ENCODE data around the gene NPAS4. TPM values are rescaled to one million over a fixed set of nuclear protein-coding genes. Genes with fewer than 3 reads are reported as not detected.
A peak's percentile ranks its signal among the peaks of the same experiment; 100 is the strongest.

Gene NPAS4
- total RNA-seq, 4 donors from 2014 or later: 0.38 TPM; not detected in 3

GRCh38 chr11:66386171-66387069, 34.4 kb upstream of the NPAS4 start:
- intact Hi-C loops (cut with DNase I): no loop called here
- H3K36me3 ChIP-seq: no peaks in the 10 kb centered on the region
- DNase-seq: no peak
- H3K27ac ChIP-seq: peak overlapping the region in 3 of 4 donors; percentile 5 to 35 (median 21)
- WGBS, 2 donors: 4 to 9% methylated on average over 18 to 20 of the region's 20 CpGs
- H3K4me1 ChIP-seq: peaks cover 0 to 15% (median 8%) of the 10 kb centered on the region in 3 donors
- peaks cover 0 to 18% (median 0%) of the 10 kb centered on the region in 4 donors for H3K27me3 ChIP-seq
- H3K4me3 ChIP-seq: peak overlapping the region in 3 of 4 donors; percentile 19 to 58 (median 21)
- TF ChIP-seq POLR2A (IDR thresholded peaks at IDR 0.05) (no peak), CTCF (IDR thresholded peaks at IDR 0.05) (peak; percentile 85 to 98 (median 90))
- H3K9me3 ChIP-seq: no peaks in the 10 kb centered on the region

DNA sequence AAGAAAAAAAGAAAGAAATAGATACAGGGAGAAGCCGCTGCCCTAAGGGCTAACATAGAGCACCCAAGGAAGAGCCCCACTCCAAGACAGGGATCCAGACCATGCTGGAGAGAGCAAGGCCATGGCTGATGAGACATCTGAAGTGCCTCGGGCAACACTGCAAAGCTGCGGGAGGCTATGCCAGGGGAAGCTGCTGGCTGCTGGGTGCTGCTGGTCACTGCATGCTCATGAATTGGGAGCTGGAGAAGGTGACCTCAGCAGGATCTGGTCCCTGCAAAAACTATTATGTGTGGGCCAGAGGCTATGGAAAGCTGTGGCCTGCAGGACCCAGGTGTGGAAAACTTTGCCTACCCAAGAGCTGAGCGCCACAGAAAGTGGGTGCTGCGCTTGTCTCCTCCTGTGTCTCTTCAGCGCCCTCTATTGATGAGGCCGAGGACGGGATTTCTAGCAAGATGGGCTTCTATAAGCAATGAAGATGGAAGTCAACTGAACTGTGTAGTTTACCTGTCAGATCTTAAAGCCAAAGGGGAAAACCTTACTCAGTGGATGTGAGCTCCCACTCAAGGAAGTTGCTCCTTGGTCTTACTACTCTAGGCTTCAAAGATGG, 32.0 kb upstream of the NPAS4 start:
- intact Hi-C loops (cut with DNase I): no loop called here
- Histone ChIP-seq H3K27ac (no peak overlapping the region), H3K4me1 (peaks cover 0 to 15% (median 8%) of the 10 kb centered on the region in 3 donors), H3K27me3 (peaks cover 0 to 21% (median 0%) of the 10 kb centered on the region in 4 donors), H3K9me3 (no peaks in the 10 kb centered on the region), H3K36me3 (no peaks in the 10 kb centered on the region), H3K4me3 (no peak overlapping the region)
- peak; percentile 56 to 79 (median 69) for TF ChIP-seq CTCF (IDR thresholded peaks at IDR 0.05)
- TF ChIP-seq POLR2A (IDR thresholded peaks at IDR 0.05): no peak
- 21 to 23% methylated on average over 7 to 8 of the region's 8 CpGs for WGBS, 2 donors
- DNase-seq: no peak

GRCh38 chr11:66391322-66391721, 29.5 kb upstream of the NPAS4 start:
- TF ChIP-seq POLR2A (IDR thresholded peaks at IDR 0.05) (no peak), CTCF (IDR thresholded peaks at IDR 0.05) (no peak)
- Histone ChIP-seq H3K27ac (no peak overlapping the region), H3K4me3 (no peak overlapping the region), H3K36me3 (no peaks in the 10 kb centered on the region), H3K9me3 (no peaks in the 10 kb centered on the region), H3K4me1 (peaks cover 0 to 7% (median 4%) of the 10 kb centered on the region in 3 donors), H3K27me3 (peaks cover 0 to 17% (median 0%) of the 10 kb centered on the region in 4 donors)
- WGBS, 2 donors: 72 to 73% methylated on average over 6 of the region's 6 CpGs
- no peak for DNase-seq
- intact Hi-C loops (cut with DNase I): no loop called here

GRCh38 chr11:66393954-66394353, 26.9 kb upstream of the NPAS4 start:
- Histone ChIP-seq H3K36me3 (no peaks in the 10 kb centered on the region), H3K4me3 (no peak overlapping the region), H3K9me3 (no peaks in the 10 kb centered on the region), H3K4me1 (peaks cover 0 to under 1% (median 0%) of the 10 kb centered on the region in 3 donors), H3K27me3 (peaks cover 0 to 17% (median 0%) of the 10 kb centered on the region in 4 donors), H3K27ac (no peak overlapping the region)
- intact Hi-C loops (cut with DNase I): no loop called here
- DNase-seq: no peak
- TF ChIP-seq CTCF (IDR thresholded peaks at IDR 0.05) (no peak), POLR2A (IDR thresholded peaks at IDR 0.05) (no peak)
- 53 to 63% methylated on average over 3 of the region's 3 CpGs for WGBS, 2 donors

DNA sequence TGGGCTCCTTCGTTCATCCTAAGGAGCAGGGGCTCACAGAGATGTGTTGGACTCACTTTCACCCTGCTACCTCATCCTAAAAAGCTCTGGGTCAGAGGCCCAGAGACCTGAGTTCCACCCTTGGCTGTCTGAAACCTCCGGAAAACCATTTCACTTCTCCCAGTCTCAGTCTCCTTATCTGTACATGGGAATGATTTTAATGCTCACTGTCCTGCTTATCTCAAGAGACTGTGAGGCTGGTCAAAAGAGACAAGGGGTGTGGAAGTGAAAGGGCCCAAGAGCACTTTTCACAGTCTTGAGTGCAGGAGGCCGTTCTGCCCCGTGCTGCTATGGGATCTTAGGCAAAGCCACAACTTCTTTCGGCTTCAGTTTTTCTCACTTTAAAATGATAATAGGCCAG, 13.2 kb upstream of the NPAS4 start:
- no peak for DNase-seq
- H3K4me3 ChIP-seq: no peak overlapping the region
- peaks cover 6 to 15% (median 7%) of the 10 kb centered on the region in 3 donors for H3K4me1 ChIP-seq
- TF ChIP-seq POLR2A (IDR thresholded peaks at IDR 0.05) (no peak), CTCF (IDR thresholded peaks at IDR 0.05) (no peak)
- no peak overlapping the region for H3K27ac ChIP-seq
- H3K9me3 ChIP-seq: no peaks in the 10 kb centered on the region
- no peaks in the 10 kb centered on the region for H3K36me3 ChIP-seq
- intact Hi-C loops (cut with DNase I): no loop called here
- 59 to 60% methylated on average over 4 to 5 of the region's 5 CpGs for WGBS, 2 donors
- peaks cover 0 to 76% (median 0%) of the 10 kb centered on the region in 4 donors for H3K27me3 ChIP-seq

Data from esophagus squamous epithelium (tissue), 5 donors.